ENCODE measurements around the gene MOCS3.

MOCS3 gene

GRCh38 chr20:50980851-50981713 lies 22.5 kb downstream of the MOCS3 start:
- DNase-seq (ENCODE audit: low read depth in 3 of 3, low spot score in 1 of 3): peak in 2 of 3 donors; percentile 14 to 39

GRCh38 chr20:50981714-50982048 lies 23.1 kb downstream of the MOCS3 start:
- DNase-seq (ENCODE audit: low read depth in 3 of 3, low spot score in 1 of 3): no peak

GRCh38 chr20:50982363-50982762 lies 23.7 kb downstream of the MOCS3 start:
- DNase-seq (ENCODE audit: low read depth in 3 of 3, low spot score in 1 of 3): no peak

- no peak for DNase-seq (ENCODE audit: low read depth in 3 of 3, low spot score in 1 of 3)
Observed at GRCh38 chr20:50983321-50983720, 24.7 kb downstream of the MOCS3 start.

GRCh38 chr20:50987493-50988210 lies 29.0 kb downstream of the MOCS3 start:
- DNase-seq (ENCODE audit: low read depth in 3 of 3, low spot score in 1 of 3): peak in 2 of 3 donors; percentile 21 to 29

- DNase-seq (ENCODE audit: low read depth in 3 of 3, low spot score in 1 of 3): no peak
Observed at GRCh38 chr20:50991076-50991475, 32.5 kb downstream of the MOCS3 start.

GRCh38 chr20:50992336-50992732 lies 33.7 kb downstream of the MOCS3 start:
- no peak for DNase-seq (ENCODE audit: low read depth in 3 of 3, low spot score in 1 of 3)

- no peak for DNase-seq (ENCODE audit: low read depth in 3 of 3, low spot score in 1 of 3)
Observed at GRCh38 chr20:50992733-50993457, 34.3 kb downstream of the MOCS3 start.

- DNase-seq (ENCODE audit: low read depth in 3 of 3, low spot score in 1 of 3): no peak
Observed at GRCh38 chr20:50993876-50994275, 35.3 kb downstream of the MOCS3 start.

- no peak for DNase-seq (ENCODE audit: low read depth in 3 of 3, low spot score in 1 of 3)
Observed at GRCh38 chr20:50995506-50995905, 36.9 kb downstream of the MOCS3 start.

GRCh38 chr20:50996901-50997865 lies 38.6 kb downstream of the MOCS3 start:
- DNase-seq (ENCODE audit: low read depth in 3 of 3, low spot score in 1 of 3): no peak

GRCh38 chr20:50999355-50999754 lies 40.7 kb downstream of the MOCS3 start:
- DNase-seq (ENCODE audit: low read depth in 3 of 3, low spot score in 1 of 3): no peak

GRCh38 chr20:51001430-51002265 lies 43.0 kb downstream of the MOCS3 start:
- no peak for DNase-seq (ENCODE audit: low read depth in 3 of 3, low spot score in 1 of 3)

- DNase-seq (ENCODE audit: low read depth in 3 of 3, low spot score in 1 of 3): no peak
Observed at GRCh38 chr20:51002633-51003032, 44.0 kb downstream of the MOCS3 start.

GRCh38 chr20:51003753-51004152 lies 45.1 kb downstream of the MOCS3 start:
- DNase-seq (ENCODE audit: low read depth in 3 of 3, low spot score in 1 of 3): no peak

- no peak for DNase-seq (ENCODE audit: low read depth in 3 of 3, low spot score in 1 of 3)
Observed at GRCh38 chr20:51004305-51004727, 45.7 kb downstream of the MOCS3 start.

- DNase-seq (ENCODE audit: low read depth in 3 of 3, low spot score in 1 of 3): no peak
Observed at GRCh38 chr20:51004781-51005180, 46.2 kb downstream of the MOCS3 start.

GRCh38 chr20:51005214-51005613 lies 46.6 kb downstream of the MOCS3 start:
- DNase-seq (ENCODE audit: low read depth in 3 of 3, low spot score in 1 of 3): no peak

GRCh38 chr20:51008718-51009117 lies 50.1 kb downstream of the MOCS3 start:
- no peak for DNase-seq (ENCODE audit: low read depth in 3 of 3, low spot score in 1 of 3)

Measured in stimulated activated CD4-positive, alpha-beta T cell treated with anti-CD3 and anti-CD28 coated beads, TNF-alpha, amount 100 ng/mL, for 1 hour (primary cell).